ENCODE results near the gene TMEM87A.
"Not testable (repeated sequence)": the region's sequence is repeated elsewhere in the genome, so short reads cannot be mapped to it uniquely, and the experiment has no call there.

DNA sequence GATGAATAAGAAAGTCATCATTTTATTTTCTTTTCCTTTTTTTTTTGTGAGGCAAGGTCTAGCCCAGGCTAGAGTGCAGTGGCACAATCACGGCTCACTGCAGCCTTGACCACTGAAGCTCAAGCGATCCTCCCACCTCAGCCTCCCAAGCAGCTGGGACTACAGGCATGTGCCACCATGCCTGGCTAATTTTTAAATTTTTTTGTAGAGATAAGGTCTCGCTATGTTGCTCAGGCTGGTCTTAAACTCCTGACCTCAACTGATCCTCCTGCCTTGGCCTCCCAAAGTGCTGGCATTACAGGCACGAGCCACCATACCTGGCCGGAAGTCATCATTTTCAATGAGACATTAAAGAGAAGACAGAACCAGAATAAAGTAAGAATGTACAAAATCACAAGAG lies 44.3 kb downstream of the TMEM87A start:
- TF ChIP-seq, protein P1, sequence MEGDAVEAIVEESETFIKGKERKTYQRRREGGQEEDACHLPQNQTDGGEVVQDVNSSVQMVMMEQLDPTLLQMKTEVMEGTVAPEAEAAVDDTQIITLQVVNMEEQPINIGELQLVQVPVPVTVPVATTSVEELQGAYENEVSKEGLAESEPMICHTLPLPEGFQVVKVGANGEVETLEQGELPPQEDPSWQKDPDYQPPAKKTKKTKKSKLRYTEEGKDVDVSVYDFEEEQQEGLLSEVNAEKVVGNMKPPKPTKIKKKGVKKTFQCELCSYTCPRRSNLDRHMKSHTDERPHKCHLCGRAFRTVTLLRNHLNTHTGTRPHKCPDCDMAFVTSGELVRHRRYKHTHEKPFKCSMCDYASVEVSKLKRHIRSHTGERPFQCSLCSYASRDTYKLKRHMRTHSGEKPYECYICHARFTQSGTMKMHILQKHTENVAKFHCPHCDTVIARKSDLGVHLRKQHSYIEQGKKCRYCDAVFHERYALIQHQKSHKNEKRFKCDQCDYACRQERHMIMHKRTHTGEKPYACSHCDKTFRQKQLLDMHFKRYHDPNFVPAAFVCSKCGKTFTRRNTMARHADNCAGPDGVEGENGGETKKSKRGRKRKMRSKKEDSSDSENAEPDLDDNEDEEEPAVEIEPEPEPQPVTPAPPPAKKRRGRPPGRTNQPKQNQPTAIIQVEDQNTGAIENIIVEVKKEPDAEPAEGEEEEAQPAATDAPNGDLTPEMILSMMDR (IDR thresholded peaks at IDR 0.05; ENCODE audit: borderline replicate concordance, extremely low read depth, low read length, poor library complexity, severe bottlenecking): not testable (repeated sequence)
- TF ChIP-seq EZH2 (IDR thresholded peaks at IDR 0.05; ENCODE audit: borderline replicate concordance, low read depth, low read length, severe bottlenecking): not testable (repeated sequence)

Data from DND-41 (cell line).